Upper lobe of left lung (tissue), 6 donors: ENCODE measurements around the gene HIBCH. TPM values are rescaled to one million over a fixed set of nuclear protein-coding genes. Genes with fewer than 3 reads are reported as not detected.

Source experiments
- ATAC-seq, 2 donors: fragments of 200-7000 bp; cut with Tn5 transposase; one replicate each; pipeline ENCODE4 v1.9.1; 2022; ENCODE audit warnings: mild to moderate bottlenecking in 2 of 2, moderate library complexity in 2 of 2; ENCODE audit not compliant: low FRiP score in 2 of 2
- DNase-seq, 2 donors: peaks; one replicate each; pipeline ENCODE4 v3.0.0-alpha.2; 2019 to 2020
- H3K27ac ChIP-seq, 4 donors: fragments of 200-600 bp; sonication (generic); one replicate each; pipeline ENCODE4 v1.5.1; 2016 to 2019
- H3K27me3 ChIP-seq, 4 donors: fragments of 200-600 bp; sonication (generic); one replicate each; pipeline ENCODE4 v1.5.1; 2017 to 2019
- H3K36me3 ChIP-seq, 4 donors: fragments of 200-600 bp; sonication (generic); one replicate each; pipeline ENCODE4 v1.5.1; 2016 to 2019
- H3K4me1 ChIP-seq, 4 donors: fragments of 200-600 bp; sonication (generic); one replicate each; pipeline ENCODE4 v1.5.1; 2018 to 2019
- H3K4me3 ChIP-seq, 4 donors: fragments of 200-600 bp; sonication (generic); one replicate each; pipeline ENCODE4 v1.5.1; 2017 to 2019; ENCODE audit warnings: mild to moderate bottlenecking in 2 of 4, moderate library complexity in 1 of 4
- H3K9me3 ChIP-seq, 4 donors: fragments of 200-600 bp; sonication (generic); one replicate each; pipeline ENCODE4 v1.5.1; 2018 to 2019
- CTCF ChIP-seq, 6 experiments: fragments of 450-650 bp in 4 of 6; fragments of 200-600 bp in 2 of 6; sonication (generic) in 2 of 6; IDR thresholded peaks; one replicate each; pipeline ENCODE4 v1.5.1; 2016 to 2019; ENCODE audit warnings: antibody characterized with exemption in 6 of 6
- EP300 ChIP-seq, 4 donors: sonication (generic); formaldehyde crosslinking; IDR thresholded peaks; one replicate each; pipeline ENCODE4 v1.5.1; 2017; ENCODE audit warnings: antibody characterized with exemption in 4 of 4, control low read depth in 2 of 4
- POLR2A ChIP-seq, 4 donors: fragments of 450-650 bp; IDR thresholded peaks; one replicate each; pipeline ENCODE4 v1.5.1; 2016 to 2017; ENCODE audit warnings: antibody characterized with exemption in 4 of 4, mild to moderate bottlenecking in 2 of 4
- POLR2AphosphoS5 ChIP-seq, 2 donors: sonication (generic); formaldehyde crosslinking; IDR thresholded peaks; one replicate each; pipeline ENCODE4 v1.5.1; 2017; ENCODE audit warnings: antibody characterized with exemption in 2 of 2
- WGBS, 2 donors: methylation state at CpG; one replicate each; pipeline ENCODE4 v1.1.5; 2017 to 2018; 5-methylcytosine and 5-hydroxymethylcytosine counted together
- total RNA-seq, 6 donors: library from RNA; depleted of rRNA in 4 of 6; stranded (reverse); fragments of >200 nt in 4 of 6; gene quantifications; one replicate each; pipeline versions ENCODE4 v1.1.0 to v1.2.1, GENCODE V29; 2016 to 2021
- donor health status: DM: no; HTN: no; CAD: no; lungs with moderate emphysema.
- donor health status: DM: no; HTN: yes; CAD: no; lungs with severe emphysema.

The HIBCH gene
- total RNA-seq = 10 to 100 TPM; 10.1 to 24.2 (median 14.7) TPM

GRCh38 chr2:190319555-190320498 lies at the start of gene HIBCH:
Gene HIBCH (minus strand): TSS chr2:190319826. CDS start chr2:190319750, 76 bp downstream.
- peak in 1 of 4 donors; percentile 82 for TF ChIP-seq EP300 (IDR thresholded peaks at IDR 0.05)
- peak; percentile 41 to 74 (median 59) for TF ChIP-seq CTCF (IDR thresholded peaks at IDR 0.05)
- TF ChIP-seq POLR2AphosphoS5 (IDR thresholded peaks at IDR 0.05) = peak; percentile 94 to 97
- TF ChIP-seq POLR2A (IDR thresholded peaks at IDR 0.05) = peak in 3 of 4 donors; percentile 29 to 81 (median 50)
- Histone ChIP-seq H3K4me1 (peaks cover 10 to 34% (median 19%) of the 10 kb centered on the region in 4 donors), H3K27me3 (no peaks in the 10 kb centered on the region), H3K9me3 (no peaks in the 10 kb centered on the region), H3K4me3 (peak within 1 kb of the TSS; percentile 52 to 82 (median 66)), H3K36me3 (no peaks in the 10 kb centered on the region), H3K27ac (peak within 1 kb of the TSS; percentile 80 to 94 (median 84))
- ATAC-seq (peak; percentile 99), DNase-seq (peak; percentile 98 to 99)
- 1 to 2% methylated on average over 29 to 38 of the region's 50 CpGs for WGBS, 2 donors

- Histone ChIP-seq H3K27ac (no peak overlapping the region), H3K4me3 (no peak overlapping the region), H3K4me1 (no peaks in the 10 kb centered on the region), H3K9me3 (no peaks in the 10 kb centered on the region), H3K36me3 (peaks cover 7 to 81% (median 22%) of the 10 kb centered on the region in 4 donors), H3K27me3 (no peaks in the 10 kb centered on the region)
- WGBS, 2 donors = 92 to 93% methylated on average over 4 of the region's 4 CpGs
- no peak for TF ChIP-seq CTCF (IDR thresholded peaks at IDR 0.05)
- TF ChIP-seq POLR2A (IDR thresholded peaks at IDR 0.05) = no peak
- TF ChIP-seq POLR2AphosphoS5 (IDR thresholded peaks at IDR 0.05) = no peak
- TF ChIP-seq EP300 (IDR thresholded peaks at IDR 0.05) = no peak
- no peak for DNase-seq
- no peak for ATAC-seq
Observed at GRCh38 chr2:190367091-190367490, 47.5 kb upstream of the HIBCH start.

- Histone ChIP-seq H3K9me3 (no peaks in the 10 kb centered on the region), H3K4me1 (no peaks in the 10 kb centered on the region), H3K27ac (no peak overlapping the region), H3K4me3 (no peak overlapping the region), H3K36me3 (peaks cover 7 to 77% (median 22%) of the 10 kb centered on the region in 4 donors), H3K27me3 (no peaks in the 10 kb centered on the region)
- ATAC-seq = no peak
- WGBS, 2 donors = 93 to 99% methylated on average over 11 of the region's 11 CpGs
- TF ChIP-seq POLR2A (IDR thresholded peaks at IDR 0.05) (no peak), CTCF (IDR thresholded peaks at IDR 0.05) (no peak), POLR2AphosphoS5 (IDR thresholded peaks at IDR 0.05) (no peak), EP300 (IDR thresholded peaks at IDR 0.05) (no peak)
- DNase-seq = no peak
Observed at GRCh38 chr2:190366248-190366753, 46.7 kb upstream of the HIBCH start.

GRCh38 chr2:190365499-190366204 lies 46.0 kb upstream of the HIBCH start:
- TF ChIP-seq CTCF (IDR thresholded peaks at IDR 0.05) (no peak), POLR2A (IDR thresholded peaks at IDR 0.05) (no peak), POLR2AphosphoS5 (IDR thresholded peaks at IDR 0.05) (no peak), EP300 (IDR thresholded peaks at IDR 0.05) (no peak)
- no peak for DNase-seq
- no peak for ATAC-seq
- H3K27me3 ChIP-seq = no peaks in the 10 kb centered on the region
- WGBS, 2 donors = 94 to 99% methylated on average over 19 of the region's 19 CpGs
- H3K9me3 ChIP-seq = no peaks in the 10 kb centered on the region
- H3K36me3 ChIP-seq = peaks cover 3 to 71% (median 17%) of the 10 kb centered on the region in 4 donors
- H3K27ac ChIP-seq = no peak overlapping the region
- no peak overlapping the region for H3K4me3 ChIP-seq
- peaks cover 0 to 2% (median 0%) of the 10 kb centered on the region in 4 donors for H3K4me1 ChIP-seq
